HG03135 (cell line): ENCODE data around the gene TMEM219.

Experiments
- ATAC-seq: cut with Tn5 transposase; IDR thresholded peaks from one replicate; pipeline ENCODE4 v1.9.1; 2021; ENCODE audit warnings: mild to moderate bottlenecking, moderate library complexity; ENCODE audit not compliant: unreplicated experiment

The TMEM219 gene

GRCh38 chr16:29978564-29979270 lies 16.8 kb downstream of the TMEM219 start:
- no peak for ATAC-seq

DNA sequence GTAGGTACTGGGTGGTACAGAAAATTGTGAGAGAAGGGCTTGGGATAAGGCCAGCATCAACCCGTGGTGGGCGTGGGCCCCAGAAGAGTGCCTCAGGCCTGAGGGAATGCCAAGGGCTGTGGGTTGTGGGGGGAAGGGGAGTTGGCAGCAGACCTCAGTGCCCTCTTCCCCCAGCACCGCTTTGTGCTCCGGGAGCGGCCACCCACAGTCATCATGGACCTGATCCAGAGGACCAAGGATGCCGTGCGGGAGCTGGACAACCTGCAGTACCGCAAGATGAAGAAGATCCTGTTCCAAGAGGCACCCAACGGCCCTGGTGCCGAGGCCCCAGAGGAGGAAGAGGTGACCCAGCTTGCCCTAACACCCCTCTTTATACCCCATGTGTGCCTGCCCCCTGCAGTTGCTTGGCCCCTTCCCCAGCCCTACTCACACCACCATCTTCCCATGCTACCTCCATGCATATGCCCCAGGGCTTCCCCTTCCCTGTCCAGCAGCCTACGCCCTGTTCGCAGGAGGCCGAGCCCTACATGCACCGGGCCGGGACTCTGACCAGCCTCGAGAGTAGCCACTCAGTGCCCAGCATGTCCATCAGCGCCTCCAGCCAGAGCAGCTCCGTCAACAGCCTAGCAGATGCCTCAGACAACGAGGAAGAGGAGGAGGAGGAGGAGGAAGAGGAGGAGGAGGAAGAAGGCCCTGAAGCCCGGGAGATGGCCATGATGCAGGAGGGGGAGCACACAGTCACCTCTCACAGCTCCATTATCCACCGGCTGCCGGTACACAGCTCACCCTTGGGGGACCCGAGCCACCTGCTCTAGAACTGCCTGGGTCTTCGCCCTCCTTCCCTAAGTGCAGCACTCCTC lies 20.9 kb downstream of the TMEM219 start:
- no peak for ATAC-seq

GRCh38 chr16:29983420-29984136 lies 21.7 kb downstream of the TMEM219 start:
- ATAC-seq: no peak

DNA sequence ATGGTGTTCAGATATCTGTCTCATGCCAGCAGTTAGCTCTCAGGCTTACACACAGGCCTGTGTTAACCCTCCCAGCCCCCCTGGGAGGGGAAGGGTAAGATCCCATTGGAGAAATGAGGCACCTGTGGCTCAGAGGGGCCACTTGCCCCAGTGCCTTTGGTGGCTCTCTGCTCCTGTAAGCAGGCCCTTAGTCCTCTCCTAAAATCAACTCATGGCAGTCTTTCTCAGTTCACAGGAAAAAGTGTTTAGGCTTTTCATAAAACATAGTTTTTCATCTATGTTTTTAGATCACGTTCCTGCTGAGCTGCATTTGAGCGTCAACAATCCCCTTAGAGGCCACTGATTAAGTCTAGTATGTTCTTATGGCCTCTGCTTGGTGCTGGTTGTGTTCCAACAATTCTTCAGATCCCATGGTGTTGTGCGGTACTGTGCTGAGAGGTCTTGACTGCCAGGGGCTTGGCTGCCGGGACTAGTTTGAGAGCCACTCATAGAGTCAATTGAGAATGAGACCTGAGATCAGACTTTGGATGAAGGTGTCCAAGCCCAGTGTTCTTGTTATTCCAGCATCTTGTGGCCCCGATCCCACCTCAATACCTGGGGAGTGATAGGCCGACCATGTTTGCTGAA lies 22.4 kb downstream of the TMEM219 start:
- ATAC-seq: no peak

- no peak for ATAC-seq
Measured at GRCh38 chr16:29984764-29985147, 22.9 kb downstream of the TMEM219 start.

- no peak for ATAC-seq
Measured at GRCh38 chr16:29985271-29985811, 23.5 kb downstream of the TMEM219 start.

- no peak for ATAC-seq
Measured at GRCh38 chr16:29986231-29986630, 24.4 kb downstream of the TMEM219 start.

GRCh38 chr16:29986931-29987330 lies 25.1 kb downstream of the TMEM219 start:
- no peak for ATAC-seq

DNA sequence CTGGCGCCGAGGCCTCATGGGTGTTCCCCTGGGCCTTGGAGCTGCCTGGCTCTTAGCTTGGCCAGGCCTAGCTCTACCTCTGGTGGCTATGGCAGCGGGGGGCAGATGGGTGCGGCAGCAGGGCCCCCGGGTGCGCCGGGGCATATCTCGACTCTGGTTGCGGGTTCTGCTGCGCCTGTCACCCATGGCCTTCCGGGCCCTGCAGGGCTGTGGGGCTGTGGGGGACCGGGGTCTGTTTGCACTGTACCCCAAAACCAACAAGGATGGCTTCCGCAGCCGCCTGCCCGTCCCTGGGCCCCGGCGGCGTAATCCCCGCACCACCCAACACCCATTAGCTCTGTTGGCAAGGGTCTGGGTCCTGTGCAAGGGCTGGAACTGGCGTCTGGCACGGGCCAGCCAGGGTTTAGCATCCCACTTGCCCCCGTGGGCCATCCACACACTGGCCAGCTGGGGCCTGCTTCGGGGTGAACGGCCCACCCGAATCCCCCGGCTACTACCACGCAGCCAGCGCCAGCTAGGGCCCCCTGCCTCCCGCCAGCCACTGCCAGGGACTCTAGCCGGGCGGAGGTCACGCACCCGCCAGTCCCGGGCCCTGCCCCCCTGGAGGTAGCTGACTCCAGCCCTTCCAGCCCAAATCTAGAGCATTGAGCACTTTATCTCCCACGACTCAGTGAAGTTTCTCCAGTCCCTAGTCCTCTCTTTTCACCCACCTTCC lies 25.6 kb downstream of the TMEM219 start:
- no peak for ATAC-seq

DNA sequence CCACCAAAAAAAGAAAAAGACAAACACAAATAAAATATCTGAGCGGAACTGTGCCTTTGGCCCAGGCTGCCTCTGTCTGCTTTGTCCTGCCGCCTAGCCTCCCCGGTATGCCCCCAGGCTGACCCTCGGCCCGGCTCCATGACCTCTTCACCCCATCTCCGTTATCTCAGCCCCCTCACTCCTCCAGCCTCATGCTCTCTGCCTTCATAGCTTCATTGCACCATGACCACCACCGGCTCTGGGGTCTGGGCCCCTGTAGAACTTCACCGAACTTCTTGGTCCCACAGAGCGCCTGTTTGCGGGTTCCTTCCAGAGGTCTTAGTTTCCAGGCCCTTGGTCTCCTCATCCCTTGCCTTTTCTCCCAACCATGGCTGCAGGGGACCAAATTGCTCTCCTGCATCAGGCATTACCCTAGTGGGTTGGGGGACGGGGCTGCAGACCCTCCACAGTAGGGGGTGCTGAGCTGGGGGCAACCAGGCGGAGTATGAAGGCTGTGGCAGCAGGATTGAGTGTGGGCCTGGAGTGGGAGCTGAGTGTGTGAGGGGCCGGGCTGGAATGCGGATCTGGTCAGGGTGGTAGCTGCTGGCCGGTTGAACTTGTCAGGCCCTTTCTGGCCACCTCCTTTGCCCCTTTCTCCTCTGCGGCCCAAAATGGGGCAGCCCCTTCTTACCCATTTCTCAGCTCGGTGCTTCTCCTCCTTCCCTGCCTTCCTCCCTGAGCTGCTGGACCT lies 26.6 kb downstream of the TMEM219 start:
- no peak for ATAC-seq

- ATAC-seq: no peak
Measured at GRCh38 chr16:29989111-29989858, 27.4 kb downstream of the TMEM219 start.

DNA sequence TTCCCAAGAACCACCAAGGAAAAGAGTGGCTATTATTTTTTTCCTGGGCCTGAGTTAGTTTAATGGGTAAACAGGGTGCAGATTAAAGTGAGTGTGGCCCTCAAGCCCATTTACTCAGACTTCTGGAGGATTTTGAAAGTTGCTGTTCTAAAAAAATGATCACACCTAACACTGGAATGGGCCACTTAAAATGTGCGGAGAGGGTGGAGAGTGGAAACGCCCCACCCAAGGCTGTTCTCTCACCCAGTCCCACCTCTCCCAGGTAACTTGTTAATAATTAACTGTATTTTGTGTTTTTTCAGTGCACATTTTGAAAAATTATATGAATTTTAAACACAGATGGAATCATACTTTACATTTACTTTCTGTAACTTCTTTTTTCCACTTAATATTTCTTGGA lies 28.2 kb downstream of the TMEM219 start:
- no peak for ATAC-seq

DNA sequence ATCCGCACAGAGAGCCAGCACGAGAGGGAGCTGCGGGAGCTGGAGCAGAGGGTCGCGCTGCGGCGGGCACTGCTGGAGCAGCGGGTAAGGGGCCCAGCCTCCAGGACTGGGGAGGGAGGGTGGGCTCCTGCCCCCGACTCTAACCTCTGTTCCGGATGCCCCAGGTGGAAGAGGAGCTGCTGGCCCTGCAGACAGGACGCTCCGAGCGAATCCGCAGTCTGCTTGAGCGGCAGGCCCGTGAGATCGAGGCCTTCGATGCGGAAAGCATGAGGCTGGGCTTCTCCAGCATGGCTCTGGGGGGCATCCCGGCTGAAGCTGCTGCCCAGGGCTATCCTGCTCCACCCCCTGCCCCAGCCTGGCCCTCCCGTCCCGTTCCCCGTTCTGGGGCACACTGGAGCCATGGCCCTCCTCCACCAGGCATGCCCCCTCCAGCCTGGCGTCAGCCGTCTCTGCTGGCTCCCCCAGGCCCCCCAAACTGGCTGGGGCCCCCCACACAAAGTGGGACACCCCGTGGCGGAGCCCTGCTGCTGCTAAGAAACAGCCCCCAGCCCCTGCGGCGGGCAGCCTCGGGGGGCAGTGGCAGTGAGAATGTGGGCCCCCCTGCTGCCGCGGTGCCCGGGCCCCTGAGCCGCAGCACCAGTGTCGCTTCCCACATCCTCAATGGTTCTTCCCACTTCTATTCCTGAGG lies 29.1 kb downstream of the TMEM219 start:
- ATAC-seq: no peak

- ATAC-seq: no peak
Measured at GRCh38 chr16:29991571-29991904, 29.7 kb downstream of the TMEM219 start.

- ATAC-seq: no peak
Measured at GRCh38 chr16:29992344-29992967, 30.6 kb downstream of the TMEM219 start.

DNA sequence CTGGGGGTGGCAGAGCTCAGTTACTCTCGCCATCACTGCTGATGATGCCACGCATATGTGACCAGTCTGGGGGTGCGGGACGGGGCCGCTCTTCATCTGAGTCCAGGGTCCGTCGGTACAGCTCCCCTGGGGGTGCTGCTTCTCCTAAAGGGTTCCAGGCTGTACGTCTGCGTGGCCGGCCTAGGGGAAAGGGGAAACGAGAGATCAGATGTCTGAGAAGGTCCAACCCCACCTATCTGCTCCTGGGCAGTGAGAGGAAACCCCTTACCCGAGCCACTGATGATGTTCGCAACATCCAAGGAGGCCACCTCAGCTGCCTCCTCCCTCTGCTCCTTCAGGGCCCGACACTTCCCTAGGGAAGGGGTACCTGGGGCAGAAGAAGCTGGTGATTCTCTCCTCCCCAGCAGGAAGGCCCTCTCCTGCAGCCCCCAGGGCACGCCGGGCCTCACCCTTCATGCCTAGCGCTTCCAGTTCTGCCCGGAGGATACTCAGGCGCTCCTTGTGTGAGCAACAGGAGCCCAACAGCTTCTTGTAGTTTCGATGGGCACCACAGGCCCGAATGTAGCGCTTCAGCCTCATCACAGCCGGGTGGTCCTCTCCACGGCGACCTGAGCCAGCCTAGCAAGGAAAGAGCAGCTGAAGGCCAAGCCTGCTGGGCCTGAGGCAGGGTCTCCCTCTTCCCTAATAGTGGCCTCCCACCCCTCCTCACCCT lies 31.5 kb downstream of the TMEM219 start:
- no peak for ATAC-seq

- no peak for ATAC-seq
Measured at GRCh38 chr16:29993903-29994599, 32.2 kb downstream of the TMEM219 start.
